ENCODE measurements around the gene CLDN18. TPM values are rescaled to one million over a fixed set of nuclear protein-coding genes. Genes with fewer than 3 reads are reported as not detected.

The CLDN18 gene
- total and polyA plus RNA-seq, 2 experiments from 2014 or later = 0.19 TPM; not detected in 1

DNA sequence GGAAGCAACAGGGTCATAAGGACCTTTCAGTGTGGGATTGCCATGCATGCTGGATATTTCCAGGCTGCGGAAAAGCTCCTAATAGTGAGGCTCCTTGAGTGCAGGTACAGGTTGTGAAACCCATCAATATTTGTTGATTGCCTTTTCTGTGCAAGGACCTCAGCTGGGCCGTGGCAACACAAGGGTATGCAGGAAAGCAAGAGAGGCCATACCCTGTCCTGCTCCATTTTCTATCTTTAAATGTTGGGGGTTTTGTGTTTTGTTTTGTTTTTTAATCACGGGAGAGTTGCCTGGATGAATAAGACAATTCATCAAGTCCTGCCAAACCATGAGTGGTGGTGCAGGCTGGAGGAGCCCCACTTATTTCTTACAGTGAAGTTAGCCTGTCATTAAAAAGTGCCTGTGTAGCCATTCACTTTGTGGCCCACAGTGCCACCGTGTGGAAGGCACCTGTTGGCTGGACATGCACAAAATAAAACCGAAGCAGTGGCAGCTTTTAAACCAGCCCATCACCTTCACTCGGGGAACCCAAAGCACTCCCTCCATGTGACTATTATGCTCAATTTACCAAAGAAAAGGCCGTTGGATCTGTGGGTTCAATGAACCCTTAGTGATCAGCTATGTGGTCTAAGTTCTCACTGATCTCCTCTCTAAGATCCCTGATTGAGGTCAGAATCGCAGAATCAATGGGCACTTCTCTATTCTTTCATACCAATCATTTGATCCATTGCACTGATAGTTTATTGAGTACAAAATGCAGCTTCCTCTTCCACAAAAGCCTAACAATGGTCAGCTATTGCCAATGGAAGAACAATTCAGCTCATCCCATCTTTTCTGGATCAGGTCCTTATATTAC is 42.2 kb downstream of the CLDN18 start (continued):
- TF ChIP-seq CTCF (conservative IDR thresholded peaks at IDR 0.05; ENCODE audit: low read depth in 2 of 2) = peak; percentile 77 to 84
- TF ChIP-seq CREB1 (CRISPR knock-in tag; IDR thresholded peaks at IDR 0.05; ENCODE audit: low read depth) = no peak
- TF ChIP-seq EZH2 (IDR thresholded peaks at IDR 0.05; ENCODE audit: low read depth, unreplicated experiment) = no peak

DNA sequence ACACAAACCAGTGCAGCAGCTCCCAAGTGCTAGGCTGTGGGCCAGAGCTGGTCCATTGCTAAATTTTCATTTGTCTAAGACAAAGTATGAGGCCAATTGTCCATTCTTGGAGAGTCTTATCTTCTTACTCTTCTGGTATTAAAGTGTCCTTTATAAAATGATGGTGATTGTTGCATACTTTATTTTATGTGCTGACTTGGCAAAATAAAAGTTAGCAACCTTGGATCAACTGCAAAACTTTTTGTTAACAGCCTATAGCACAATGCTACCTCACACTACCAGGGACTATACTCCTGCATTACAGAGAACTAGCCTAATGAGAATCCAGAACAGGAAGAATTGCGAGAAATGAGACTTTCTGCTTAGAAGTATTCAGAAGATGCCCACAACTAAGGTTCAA is 44.1 kb downstream of the CLDN18 start:
- Histone ChIP-seq H2AFZ (no peak overlapping the region), H3K27me3 (ENCODE audit: insufficient read depth) (no peaks in the 10 kb centered on the region), H4K20me1 (replicated peaks; ENCODE audit: insufficient read depth) (no peaks in the 10 kb centered on the region), H3K4me1 (ENCODE audit: insufficient read depth) (no peaks in the 10 kb centered on the region; the same call in 1 of the 2 replicates), H3K9me2 (ENCODE audit: insufficient read depth) (no peaks in the 10 kb centered on the region), H3K4me3 (no peak overlapping the region), H3F3A (replicated peaks; ENCODE audit: low read depth) (no peaks in the 10 kb centered on the region), H3K36me3 (ENCODE audit: insufficient read depth) (no peaks in the 10 kb centered on the region), H3K79me2 (replicated peaks; ENCODE audit: insufficient read depth) (no peaks in the 10 kb centered on the region), H3K27ac (ENCODE audit: low read depth) (no peak overlapping the region), H3K4me2 (no peak overlapping the region)
- TF ChIP-seq ETS1 (IDR thresholded peaks at IDR 0.05) = no peak
- TF ChIP-seq, protein P1, sequence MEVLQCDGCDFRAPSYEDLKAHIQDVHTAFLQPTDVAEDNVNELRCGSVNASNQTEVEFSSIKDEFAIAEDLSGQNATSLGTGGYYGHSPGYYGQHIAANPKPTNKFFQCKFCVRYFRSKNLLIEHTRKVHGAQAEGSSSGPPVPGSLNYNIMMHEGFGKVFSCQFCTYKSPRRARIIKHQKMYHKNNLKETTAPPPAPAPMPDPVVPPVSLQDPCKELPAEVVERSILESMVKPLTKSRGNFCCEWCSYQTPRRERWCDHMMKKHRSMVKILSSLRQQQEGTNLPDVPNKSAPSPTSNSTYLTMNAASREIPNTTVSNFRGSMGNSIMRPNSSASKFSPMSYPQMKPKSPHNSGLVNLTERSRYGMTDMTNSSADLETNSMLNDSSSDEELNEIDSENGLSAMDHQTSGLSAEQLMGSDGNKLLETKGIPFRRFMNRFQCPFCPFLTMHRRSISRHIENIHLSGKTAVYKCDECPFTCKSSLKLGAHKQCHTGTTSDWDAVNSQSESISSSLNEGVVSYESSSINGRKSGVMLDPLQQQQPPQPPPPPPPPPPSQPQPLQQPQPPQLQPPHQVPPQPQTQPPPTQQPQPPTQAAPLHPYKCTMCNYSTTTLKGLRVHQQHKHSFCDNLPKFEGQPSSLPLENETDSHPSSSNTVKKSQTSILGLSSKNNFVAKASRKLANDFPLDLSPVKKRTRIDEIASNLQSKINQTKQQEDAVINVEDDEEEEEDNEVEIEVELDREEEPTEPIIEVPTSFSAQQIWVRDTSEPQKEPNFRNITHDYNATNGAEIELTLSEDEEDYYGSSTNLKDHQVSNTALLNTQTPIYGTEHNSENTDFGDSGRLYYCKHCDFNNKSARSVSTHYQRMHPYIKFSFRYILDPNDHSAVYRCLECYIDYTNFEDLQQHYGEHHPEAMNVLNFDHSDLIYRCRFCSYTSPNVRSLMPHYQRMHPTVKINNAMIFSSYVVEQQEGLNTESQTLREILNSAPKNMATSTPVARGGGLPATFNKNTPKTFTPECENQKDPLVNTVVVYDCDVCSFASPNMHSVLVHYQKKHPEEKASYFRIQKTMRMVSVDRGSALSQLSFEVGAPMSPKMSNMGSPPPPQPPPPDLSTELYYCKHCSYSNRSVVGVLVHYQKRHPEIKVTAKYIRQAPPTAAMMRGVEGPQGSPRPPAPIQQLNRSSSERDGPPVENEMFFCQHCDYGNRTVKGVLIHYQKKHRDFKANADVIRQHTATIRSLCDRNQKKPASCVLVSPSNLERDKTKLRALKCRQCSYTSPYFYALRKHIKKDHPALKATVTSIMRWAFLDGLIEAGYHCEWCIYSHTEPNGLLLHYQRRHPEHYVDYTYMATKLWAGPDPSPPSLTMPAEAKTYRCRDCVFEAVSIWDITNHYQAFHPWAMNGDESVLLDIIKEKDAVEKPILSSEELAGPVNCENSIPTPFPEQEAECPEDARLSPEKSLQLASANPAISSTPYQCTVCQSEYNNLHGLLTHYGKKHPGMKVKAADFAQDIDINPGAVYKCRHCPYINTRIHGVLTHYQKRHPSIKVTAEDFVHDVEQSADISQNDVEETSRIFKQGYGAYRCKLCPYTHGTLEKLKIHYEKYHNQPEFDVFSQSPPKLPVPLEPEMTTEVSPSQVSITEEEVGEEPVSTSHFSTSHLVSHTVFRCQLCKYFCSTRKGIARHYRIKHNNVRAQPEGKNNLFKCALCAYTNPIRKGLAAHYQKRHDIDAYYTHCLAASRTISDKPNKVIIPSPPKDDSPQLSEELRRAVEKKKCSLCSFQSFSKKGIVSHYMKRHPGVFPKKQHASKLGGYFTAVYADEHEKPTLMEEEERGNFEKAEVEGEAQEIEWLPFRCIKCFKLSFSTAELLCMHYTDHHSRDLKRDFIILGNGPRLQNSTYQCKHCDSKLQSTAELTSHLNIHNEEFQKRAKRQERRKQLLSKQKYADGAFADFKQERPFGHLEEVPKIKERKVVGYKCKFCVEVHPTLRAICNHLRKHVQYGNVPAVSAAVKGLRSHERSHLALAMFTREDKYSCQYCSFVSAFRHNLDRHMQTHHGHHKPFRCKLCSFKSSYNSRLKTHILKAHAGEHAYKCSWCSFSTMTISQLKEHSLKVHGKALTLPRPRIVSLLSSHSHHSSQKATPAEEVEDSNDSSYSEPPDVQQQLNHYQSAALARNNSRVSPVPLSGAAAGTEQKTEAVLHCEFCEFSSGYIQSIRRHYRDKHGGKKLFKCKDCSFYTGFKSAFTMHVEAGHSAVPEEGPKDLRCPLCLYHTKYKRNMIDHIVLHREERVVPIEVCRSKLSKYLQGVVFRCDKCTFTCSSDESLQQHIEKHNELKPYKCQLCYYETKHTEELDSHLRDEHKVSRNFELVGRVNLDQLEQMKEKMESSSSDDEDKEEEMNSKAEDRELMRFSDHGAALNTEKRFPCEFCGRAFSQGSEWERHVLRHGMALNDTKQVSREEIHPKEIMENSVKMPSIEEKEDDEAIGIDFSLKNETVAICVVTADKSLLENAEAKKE (CRISPR knock-in tag; IDR thresholded peaks at IDR 0.05) = no peak
- ATAC-seq = no peak
- no peak overlapping the region for H3K4me3 Mint-ChIP-seq
- H3K27ac Mint-ChIP-seq = no peak overlapping the region
- no peaks in the 10 kb centered on the region for H3K9me3 Mint-ChIP-seq
- DNase-seq (ENCODE audit: low spot score) = no peak
- no peaks in the 10 kb centered on the region for H3K27me3 Mint-ChIP-seq (ENCODE audit: insufficient read depth, low read depth, poor library complexity)
- peaks cover 4% of the 10 kb centered on the region; the same call in 2 of the 3 replicates for H3K4me1 Mint-ChIP-seq
- peaks cover 2% of the 10 kb centered on the region; the same call in 1 of the 3 replicates for H3K36me3 Mint-ChIP-seq (ENCODE audit: low read depth)
